Stimulated activated CD8-positive, alpha-beta memory T cell treated with anti-CD3 and anti-CD28 coated beads, Interleukin-12 subunit alpha, Interleukin-12 subunit beta, amount 100 ng/mL, for 24 hours (primary cell): ENCODE measurements around the gene PHLDA3.

Experiments used
- DNase-seq: peaks from one replicate; pipeline ENCODE4 v3.0.0-alpha.2; 2020; ENCODE audit errors: extremely low read depth

The PHLDA3 gene

GRCh38 chr1:201461645-201462441 lies 7.1 kb downstream of the PHLDA3 start:
- DNase-seq = no peak

GRCh38 chr1:201460814-201461644 lies 8.0 kb downstream of the PHLDA3 start:
- DNase-seq = no peak

DNA sequence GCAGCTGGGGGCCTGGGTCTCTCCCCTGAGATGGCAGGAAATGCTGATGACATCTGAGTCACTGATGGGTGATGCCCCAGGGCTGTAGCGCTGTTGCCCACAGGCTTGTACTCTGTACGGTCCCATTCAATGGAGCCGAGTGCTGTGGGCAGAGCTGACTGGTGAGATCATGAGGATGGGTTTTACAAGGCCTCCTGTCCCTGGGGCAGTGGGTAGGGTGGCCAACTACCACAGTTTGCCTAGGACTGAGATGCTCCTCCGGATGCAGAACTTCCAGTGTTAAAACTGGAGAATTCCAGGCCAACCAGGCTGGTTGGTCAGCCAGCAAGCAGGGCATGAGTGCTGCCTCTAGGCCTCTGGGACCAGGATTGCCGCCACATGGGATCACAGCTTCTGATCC lies 9.2 kb downstream of the PHLDA3 start:
- DNase-seq = no peak

- DNase-seq = no peak
These were observed 9.9 kb downstream of the PHLDA3 start for GRCh38 chr1:201459052-201459451.

DNA sequence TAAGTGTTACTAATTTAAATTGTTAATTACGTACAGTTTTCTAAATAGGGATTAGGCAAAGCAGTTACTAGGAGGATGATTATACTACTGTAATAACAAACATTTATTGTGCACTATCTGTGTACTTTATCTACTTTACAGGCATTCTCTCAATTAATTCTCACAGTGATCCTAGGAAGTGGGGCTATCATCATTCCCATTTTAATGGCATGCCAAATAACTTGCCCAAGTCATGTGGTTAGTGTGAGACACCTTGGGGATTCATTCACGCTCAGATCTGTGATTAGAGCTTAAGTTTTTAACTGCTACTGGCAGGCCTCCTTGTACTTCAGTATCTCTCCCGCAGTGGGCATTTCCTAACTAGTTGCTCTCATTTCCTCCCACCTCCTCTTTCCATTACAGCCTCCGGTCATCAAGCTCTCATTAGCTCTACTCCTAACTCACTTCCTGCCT lies 11.5 kb downstream of the PHLDA3 start:
- no peak for DNase-seq

DNA sequence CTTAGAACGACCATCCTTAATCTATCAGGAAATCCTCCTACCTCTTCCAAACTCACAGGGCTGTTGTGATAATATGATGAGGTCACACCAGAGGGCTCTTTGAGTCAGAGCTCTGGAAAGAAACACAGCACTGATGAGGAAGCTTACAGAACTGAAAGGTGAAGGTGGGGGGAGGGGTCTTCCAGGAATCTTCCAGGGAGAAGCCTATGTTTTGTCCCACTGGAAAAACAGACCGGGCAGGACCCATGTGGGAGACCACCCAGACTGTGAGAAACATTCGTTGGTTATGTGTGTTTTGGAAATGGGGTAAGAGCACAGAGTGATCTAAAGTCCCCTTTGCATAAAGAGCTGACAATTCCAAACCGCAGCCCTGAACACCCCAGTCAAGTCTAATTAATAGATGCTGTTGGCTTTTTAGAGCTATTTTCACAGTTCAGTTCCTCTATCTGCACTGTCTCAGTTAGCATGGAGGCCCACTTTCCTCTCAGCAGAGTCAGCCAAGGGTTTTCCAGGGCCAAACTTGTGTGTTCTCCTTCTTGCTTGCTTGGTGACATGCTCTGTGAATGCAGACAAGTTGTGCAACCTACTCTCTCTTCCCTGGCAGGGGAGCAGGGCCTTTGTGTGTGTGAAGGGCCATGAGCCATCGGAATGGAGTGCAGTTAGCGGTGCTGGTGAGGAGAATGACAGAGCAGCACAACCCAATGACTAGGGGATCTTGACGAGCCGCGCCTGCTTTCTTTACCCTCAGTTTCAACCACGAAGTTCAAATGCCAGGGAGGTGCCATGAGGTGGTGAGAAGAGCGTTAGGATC lies 12.3 kb downstream of the PHLDA3 start:
- DNase-seq = no peak

DNA sequence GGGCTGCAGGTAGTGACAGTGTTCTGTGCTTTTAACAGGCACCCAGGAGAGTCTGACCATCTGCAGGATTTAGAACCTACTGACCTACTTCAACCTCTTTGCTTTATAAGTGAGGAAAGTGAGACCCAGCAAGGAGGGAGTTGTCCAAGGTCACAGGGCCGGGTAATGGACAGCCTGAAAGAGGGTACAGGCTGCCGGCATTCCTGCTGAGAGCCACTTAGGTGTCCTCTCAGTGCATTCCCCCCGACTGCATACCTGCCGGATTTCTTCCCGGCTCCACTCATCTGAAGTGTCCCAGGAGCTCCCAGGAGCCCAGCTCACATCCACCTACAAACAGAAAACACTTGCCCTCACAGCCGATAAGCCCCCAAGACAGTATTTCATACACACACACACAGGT lies 13.9 kb downstream of the PHLDA3 start:
- no peak for DNase-seq

GRCh38 chr1:201454608-201455007 lies 14.4 kb downstream of the PHLDA3 start:
- no peak for DNase-seq

GRCh38 chr1:201452866-201453265 lies 16.1 kb downstream of the PHLDA3 start:
- no peak for DNase-seq

DNA sequence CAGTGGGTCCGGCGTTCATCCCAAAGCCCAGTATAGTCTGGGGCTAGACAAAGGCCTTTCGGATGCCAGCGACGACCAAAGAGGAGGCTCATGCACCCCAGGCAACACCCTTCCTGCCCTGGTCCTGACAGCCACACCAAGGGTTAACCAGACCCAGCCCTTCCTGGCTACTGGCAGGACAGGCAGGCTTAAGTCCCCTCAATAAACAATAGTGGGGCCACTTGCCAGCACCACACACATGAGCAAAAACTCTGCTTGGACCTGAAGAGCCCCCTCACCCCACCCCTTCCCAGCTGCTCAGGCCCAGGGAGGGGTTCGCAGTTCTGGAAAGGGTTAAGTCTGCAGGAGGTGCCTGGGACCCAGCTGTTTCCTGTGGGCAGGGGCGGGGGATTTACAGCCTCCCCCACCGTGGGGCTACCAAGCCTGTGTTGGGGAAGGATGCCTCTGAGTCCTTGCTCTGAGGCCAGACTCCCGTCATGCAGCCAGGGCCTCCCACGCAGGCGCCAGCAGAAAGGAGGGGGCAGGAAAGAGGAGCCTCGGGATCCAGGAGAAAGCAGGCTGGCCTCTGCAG lies 18.2 kb downstream of the PHLDA3 start:
- DNase-seq = no peak

DNA sequence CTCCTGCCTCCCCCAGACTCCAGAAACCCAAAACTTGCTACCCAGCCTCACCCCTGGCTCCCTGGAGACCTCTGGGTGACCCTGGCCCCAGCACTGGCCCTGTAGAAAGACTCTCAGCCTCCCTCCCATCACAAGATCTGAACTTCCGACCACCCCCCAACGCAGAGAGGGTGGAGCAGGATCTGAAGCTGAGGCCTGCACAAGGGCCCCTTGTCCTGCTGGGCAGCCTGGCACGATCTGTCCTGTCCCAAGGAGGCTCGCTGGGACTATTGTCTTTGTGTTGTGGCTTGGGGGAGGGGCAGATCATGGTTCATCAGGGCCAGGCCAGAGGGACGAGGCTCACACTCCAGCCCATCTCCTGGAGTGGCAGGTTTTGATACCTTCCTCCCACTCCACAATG lies 20.0 kb downstream of the PHLDA3 start:
- DNase-seq = no peak

GRCh38 chr1:201447903-201448871 lies 20.8 kb downstream of the PHLDA3 start:
- DNase-seq = no peak

DNA sequence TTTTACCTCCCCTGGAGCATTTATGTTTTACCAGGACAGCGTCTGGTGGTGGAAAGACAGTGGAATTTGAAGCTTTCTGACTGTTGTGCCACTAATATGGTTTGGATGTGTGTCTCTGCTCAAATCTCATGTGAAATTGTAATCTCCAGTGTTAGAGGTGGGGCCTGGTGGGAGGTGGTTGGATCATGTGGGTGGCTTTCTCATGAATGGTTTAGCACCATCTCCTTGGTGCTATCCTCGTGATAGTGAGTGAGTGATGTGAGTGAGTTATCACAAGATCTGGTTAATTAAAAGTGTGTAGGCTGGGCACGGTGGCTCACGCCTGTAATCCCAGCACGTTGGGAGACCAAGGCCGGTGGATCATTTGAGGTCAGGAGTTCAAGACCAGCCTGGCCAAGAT lies 23.7 kb downstream of the PHLDA3 start:
- DNase-seq = no peak

DNA sequence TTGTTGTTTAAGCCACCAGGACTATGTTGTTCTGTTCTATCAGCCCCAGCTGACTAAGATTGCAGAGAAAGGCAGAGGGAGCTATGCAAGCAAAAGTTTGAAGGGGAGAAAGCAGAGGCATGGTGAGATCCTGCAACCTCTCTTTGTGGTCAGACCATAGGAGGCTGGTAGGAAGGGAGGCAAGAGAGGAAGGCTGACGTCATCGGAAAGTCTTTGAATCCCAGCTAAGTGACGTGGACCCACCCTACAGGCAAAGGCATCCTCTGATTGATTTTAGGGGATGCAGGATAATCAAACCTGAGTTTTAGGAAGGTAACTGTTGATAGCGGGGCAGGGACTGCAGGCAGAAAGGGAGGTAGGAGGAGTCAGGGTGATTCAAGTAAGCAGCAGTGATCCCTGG lies 24.2 kb downstream of the PHLDA3 start:
- DNase-seq = no peak

- no peak for DNase-seq
These were observed 25.2 kb downstream of the PHLDA3 start for GRCh38 chr1:201443747-201444146.

DNA sequence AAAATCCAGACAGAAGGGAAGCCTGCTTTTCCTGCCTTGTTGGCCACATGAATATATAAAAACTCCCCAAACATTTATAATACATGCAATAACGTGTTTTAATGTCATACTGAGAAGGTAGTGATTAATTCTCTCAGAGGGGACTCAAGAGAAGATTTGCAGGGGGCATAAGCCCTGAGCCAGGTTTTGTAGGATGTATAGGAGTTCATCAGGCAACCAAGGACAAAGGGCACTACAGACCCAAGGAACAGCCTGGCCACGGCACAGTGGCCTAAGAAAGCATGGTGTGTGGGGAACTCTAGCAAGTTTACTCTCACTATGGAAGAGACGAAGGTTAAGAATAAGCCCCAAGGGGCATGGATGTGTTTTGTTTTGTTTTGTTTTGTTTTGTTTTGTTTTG lies 32.0 kb downstream of the PHLDA3 start:
- DNase-seq = no peak

- DNase-seq = no peak
These were observed 32.6 kb downstream of the PHLDA3 start for GRCh38 chr1:201436393-201436792.

GRCh38 chr1:201434266-201434665 lies 34.7 kb downstream of the PHLDA3 start:
- DNase-seq = no peak

GRCh38 chr1:201433609-201434008 lies 35.4 kb downstream of the PHLDA3 start:
- no peak for DNase-seq

- DNase-seq = no peak
These were observed 38.2 kb downstream of the PHLDA3 start for GRCh38 chr1:201430776-201431175.
